SK-N-SH (cell line): ENCODE measurements around the gene GSC2. TPM values are rescaled to one million over a fixed set of nuclear protein-coding genes. Genes with fewer than 3 reads are reported as not detected.

Experiments
- CTCF ChIA-PET: fragments of 300-600, 350-600 bp; formaldehyde crosslinking; extraction: SDS; loops from one replicate; lab custom pipeline; 2021; lab: Yijun Ruan, JAX
- POLR2A ChIA-PET: fragments of 350-600 bp; sonication (Branson Sonifier 250); formaldehyde crosslinking; extraction: SDS; loops from one replicate; lab custom pipeline; 2020; ENCODE audit warnings: antibody characterized with exemption, inconsistent platforms; lab: Yijun Ruan, JAX
- DNase-seq: peaks from one replicate; pipeline ENCODE4 v3.0.0; 2012
- H2AFZ ChIP-seq: fragments of 200-600 bp; sonication (generic); 2 replicates; pipeline ENCODE4 v1.8.1; 2016; ENCODE audit warnings: antibody characterized with exemption, mild to moderate bottlenecking, low read depth
- H3F3A ChIP-seq: fragments of 200-600 bp; sonication (generic); replicated peaks from 2 replicates; pipeline ENCODE3; 2016; ENCODE audit warnings: antibody characterized with exemption, mild to moderate bottlenecking; ENCODE audit not compliant: insufficient read depth
- H3K27ac ChIP-seq, 2 experiments: fragments of 200-500 bp in 1 of 2; fragments of 200-600 bp in 1 of 2; sonication (Bioruptor generic) in 1 of 2; sonication (generic), shearing (Covaris generic) in 1 of 2; 2 replicates each; pipeline versions ENCODE4 v1.5.1 to v1.6.1; 2014 to 2016; ENCODE audit warnings: low read depth in 2 of 2, inconsistent platforms in 1 of 2, low read length in 1 of 2, mild to moderate bottlenecking in 1 of 2, mixed read lengths in 1 of 2
- H3K27me3 ChIP-seq: fragments of 200-600 bp; sonication (generic), shearing (Covaris generic); 2 replicates; pipeline ENCODE4 v1.6.1; 2016; ENCODE audit warnings: mixed run types; ENCODE audit not compliant: insufficient read depth
- H3K36me3 ChIP-seq, 2 experiments: fragments of 200-500 bp in 1 of 2; fragments of 200-600 bp in 1 of 2; sonication (Bioruptor generic) in 1 of 2; sonication (generic) in 1 of 2; replicated peaks in 1 of 2; 2 replicates each; pipeline versions ENCODE3 to v1.5.1; 2014 to 2016; ENCODE audit warnings: low read length in 1 of 2, mild to moderate bottlenecking in 1 of 2; ENCODE audit not compliant: insufficient read depth in 2 of 2, control insufficient read depth in 1 of 2
- H3K4me1 ChIP-seq, 2 experiments: fragments of 200-500 bp in 1 of 2; fragments of 200-600 bp in 1 of 2; sonication (Bioruptor generic) in 1 of 2; sonication (generic), shearing (Covaris generic) in 1 of 2; 2 replicates each; pipeline versions ENCODE4 v1.5.1 to v1.6.1; 2014 to 2016; ENCODE audit warnings: low read depth in 1 of 2, low read length in 1 of 2, mixed run types in 1 of 2; ENCODE audit not compliant: insufficient read depth in 2 of 2, control insufficient read depth in 1 of 2
- H3K4me2 ChIP-seq: fragments of 200-600 bp; sonication (generic), shearing (Covaris generic); 2 replicates; pipeline ENCODE4 v1.6.1; 2017; ENCODE audit warnings: mixed run types
- H3K4me3 ChIP-seq, 2 experiments: fragments of 200-500 bp in 1 of 2; fragments of 200-600 bp in 1 of 2; sonication (Bioruptor generic) in 1 of 2; sonication (generic), shearing (Covaris generic) in 1 of 2; 2 replicates each; pipeline versions ENCODE4 v1.5.1 to v1.8.1; 2014 to 2016; ENCODE audit warnings: low read depth in 2 of 2, inconsistent platforms in 1 of 2, low read length in 1 of 2, mild to moderate bottlenecking in 1 of 2, mixed read lengths in 1 of 2, moderate library complexity in 1 of 2
- H3K79me2 ChIP-seq: fragments of 200-600 bp; sonication (generic); 2 replicates; pipeline ENCODE4 v1.8.1; 2017; ENCODE audit warnings: mild to moderate bottlenecking; ENCODE audit not compliant: insufficient read depth
- H3K9ac ChIP-seq: fragments of 200-600 bp; sonication (generic); 2 replicates; pipeline ENCODE4 v1.6.1; 2017; ENCODE audit warnings: mixed run types
- H3K9me2 ChIP-seq: fragments of 200-600 bp; sonication (generic); 2 replicates; pipeline ENCODE4 v1.6.1; 2017; ENCODE audit warnings: mixed run types
- H3K9me3 ChIP-seq: fragments of 200-600 bp; sonication (generic); 2 replicates; pipeline ENCODE4 v1.6.1; 2017; ENCODE audit warnings: mixed run types, mild to moderate bottlenecking, moderate library complexity
- H4K20me1 ChIP-seq: fragments of 200-600 bp; sonication (generic); 2 replicates; pipeline ENCODE4 v1.6.1; 2017; ENCODE audit warnings: mild to moderate bottlenecking, mixed run types; ENCODE audit not compliant: insufficient read depth
- EZH2phosphoT487 ChIP-seq: fragments of 200-600 bp; sonication (generic); IDR thresholded peaks from 2 replicates; pipeline ENCODE4 v1.6.1; 2017; ENCODE audit warnings: low read depth, mixed run types, mild to moderate bottlenecking, antibody characterized with exemption, moderate library complexity, borderline replicate concordance
- FOXJ3 ChIP-seq: sonication (generic); formaldehyde crosslinking; IDR thresholded peaks from 2 replicates; pipeline ENCODE4 v1.5.1; 2020; ENCODE audit warnings: mild to moderate bottlenecking, missing genetic modification reagents
- FOXM1 ChIP-seq: IDR thresholded peaks from 2 replicates; pipeline ENCODE4 v1.4.0; 2012; ENCODE audit warnings: low read depth, mild to moderate bottlenecking
- GABPA ChIP-seq: IDR thresholded peaks from 2 replicates; pipeline ENCODE4 v1.4.0; 2012; ENCODE audit warnings: low read depth, mild to moderate bottlenecking
- NRF1 ChIP-seq: IDR thresholded peaks from 2 replicates; pipeline ENCODE4 v1.6.1; 2012; ENCODE audit warnings: low read depth, mild to moderate bottlenecking, low read length
- RFX5 ChIP-seq: IDR thresholded peaks from 2 replicates; pipeline ENCODE4 v1.6.1; 2012; ENCODE audit warnings: mild to moderate bottlenecking, improper control_type of control experiment, low read length
- SMC3 ChIP-seq: IDR thresholded peaks from 2 replicates; pipeline ENCODE4 v1.6.1; 2012; ENCODE audit warnings: low read depth, low read length, improper control_type of control experiment
- WGBS: methylation state at CpG from one replicate; pipeline ENCODE4 v1.1.6; 2017; ENCODE audit warnings: low lambda C conversion rate; 5-methylcytosine and 5-hydroxymethylcytosine counted together
- polyA plus RNA-seq, 3 experiments: library from polyadenylated mRNA; depleted of rRNA; stranded (reverse); fragments of >200 nt; gene quantifications; 2 replicates each; pipeline ENCODE4 v1.2.3, GENCODE V29; 2012
- TF ChIP-seq, protein P1 (sequence below): fragments of 150-350 bp; IDR thresholded peaks from 2 replicates; pipeline ENCODE4 v1.6.1; 2017; ENCODE audit warnings: antibody characterized with exemption, low read length, low read depth, borderline replicate concordance
- TF ChIP-seq, protein P2 (sequence below): IDR thresholded peaks from 2 replicates; pipeline ENCODE4; 2012
- TF ChIP-seq, protein P3 (sequence below): IDR thresholded peaks from 2 replicates; pipeline ENCODE4 v1.6.1; 2012; ENCODE audit warnings: mild to moderate bottlenecking, low read depth, low read length, moderate library complexity

The GSC2 gene
- polyA plus RNA-seq, 1 of the 3 experiments (the other 2 are of a cell fraction) = not detected

DNA sequence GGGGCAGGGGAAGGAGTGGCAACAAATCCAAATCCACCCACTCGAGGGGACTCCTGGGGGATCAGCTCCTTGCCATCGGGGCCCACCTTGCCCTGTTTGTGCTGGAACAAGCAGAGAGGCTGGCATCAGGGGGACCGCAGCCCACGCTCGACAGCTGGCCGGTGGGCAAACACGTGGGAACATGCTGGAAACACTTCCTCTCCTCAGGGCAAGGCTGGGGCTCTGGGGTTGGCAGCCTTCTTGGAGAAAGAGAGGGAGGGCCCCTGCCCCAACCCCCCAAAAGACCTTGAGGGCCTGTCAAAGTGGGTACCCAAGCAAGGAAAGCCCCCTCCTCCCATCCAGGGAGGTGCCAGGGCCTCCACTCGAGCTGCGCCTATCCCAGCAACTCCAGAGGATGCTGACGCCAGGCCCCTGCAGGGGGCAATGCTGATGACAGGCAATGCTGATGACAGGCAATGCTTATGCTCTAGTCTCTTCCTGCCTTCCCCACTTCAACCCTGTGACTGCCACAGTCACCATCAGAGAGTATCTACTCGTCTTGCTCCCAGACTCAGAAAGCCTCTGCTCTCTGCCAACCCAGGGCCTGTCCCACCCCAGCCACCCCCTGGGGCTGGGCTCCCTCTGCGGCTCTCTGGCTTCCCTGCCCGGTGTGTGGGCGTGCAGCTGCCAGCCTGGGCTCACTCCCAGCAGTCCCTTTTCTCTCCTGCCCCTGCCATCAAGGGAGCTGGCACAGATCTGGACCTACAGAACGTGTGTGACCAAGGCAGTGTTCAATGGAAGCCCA lies 11.7 kb downstream of the GSC2 start:
- 89% methylated on average over 6 of the region's 15 CpGs for WGBS
- Histone ChIP-seq H3K9me2 (no peaks in the 10 kb centered on the region), H3K4me3 (no peak overlapping the region), H3K79me2 (peaks cover 16% of the 10 kb centered on the region), H3K4me1 (peaks cover 2 to 4% of the 10 kb centered on the region in 2 experiments; a peak in 3 of 4 replicates), H3K27me3 (no peaks in the 10 kb centered on the region), H3K36me3 (peaks cover 18 to 75% of the 10 kb centered on the region in 2 experiments), H3K9me3 (no peaks in the 10 kb centered on the region), H3K9ac (no peak overlapping the region), H2AFZ (no peak overlapping the region), H3F3A (no peaks in the 10 kb centered on the region), H3K4me2 (no peak overlapping the region), H4K20me1 (no peaks in the 10 kb centered on the region), H3K27ac (no peak overlapping the region)
- TF ChIP-seq EZH2phosphoT487 = no peak
- no peak for TF ChIP-seq NRF1
- no peak for TF ChIP-seq GABPA
- TF ChIP-seq, protein P1, sequence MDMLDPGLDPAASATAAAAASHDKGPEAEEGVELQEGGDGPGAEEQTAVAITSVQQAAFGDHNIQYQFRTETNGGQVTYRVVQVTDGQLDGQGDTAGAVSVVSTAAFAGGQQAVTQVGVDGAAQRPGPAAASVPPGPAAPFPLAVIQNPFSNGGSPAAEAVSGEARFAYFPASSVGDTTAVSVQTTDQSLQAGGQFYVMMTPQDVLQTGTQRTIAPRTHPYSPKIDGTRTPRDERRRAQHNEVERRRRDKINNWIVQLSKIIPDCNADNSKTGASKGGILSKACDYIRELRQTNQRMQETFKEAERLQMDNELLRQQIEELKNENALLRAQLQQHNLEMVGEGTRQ = no peak
- TF ChIP-seq, protein P2, sequence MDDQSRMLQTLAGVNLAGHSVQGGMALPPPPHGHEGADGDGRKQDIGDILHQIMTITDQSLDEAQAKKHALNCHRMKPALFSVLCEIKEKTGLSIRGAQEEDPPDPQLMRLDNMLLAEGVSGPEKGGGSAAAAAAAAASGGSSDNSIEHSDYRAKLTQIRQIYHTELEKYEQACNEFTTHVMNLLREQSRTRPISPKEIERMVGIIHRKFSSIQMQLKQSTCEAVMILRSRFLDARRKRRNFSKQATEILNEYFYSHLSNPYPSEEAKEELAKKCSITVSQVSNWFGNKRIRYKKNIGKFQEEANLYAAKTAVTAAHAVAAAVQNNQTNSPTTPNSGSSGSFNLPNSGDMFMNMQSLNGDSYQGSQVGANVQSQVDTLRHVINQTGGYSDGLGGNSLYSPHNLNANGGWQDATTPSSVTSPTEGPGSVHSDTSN = no peak
- no peak for TF ChIP-seq RFX5
- TF ChIP-seq SMC3 = no peak
- no peak for TF ChIP-seq FOXJ3
- TF ChIP-seq, protein P3, sequence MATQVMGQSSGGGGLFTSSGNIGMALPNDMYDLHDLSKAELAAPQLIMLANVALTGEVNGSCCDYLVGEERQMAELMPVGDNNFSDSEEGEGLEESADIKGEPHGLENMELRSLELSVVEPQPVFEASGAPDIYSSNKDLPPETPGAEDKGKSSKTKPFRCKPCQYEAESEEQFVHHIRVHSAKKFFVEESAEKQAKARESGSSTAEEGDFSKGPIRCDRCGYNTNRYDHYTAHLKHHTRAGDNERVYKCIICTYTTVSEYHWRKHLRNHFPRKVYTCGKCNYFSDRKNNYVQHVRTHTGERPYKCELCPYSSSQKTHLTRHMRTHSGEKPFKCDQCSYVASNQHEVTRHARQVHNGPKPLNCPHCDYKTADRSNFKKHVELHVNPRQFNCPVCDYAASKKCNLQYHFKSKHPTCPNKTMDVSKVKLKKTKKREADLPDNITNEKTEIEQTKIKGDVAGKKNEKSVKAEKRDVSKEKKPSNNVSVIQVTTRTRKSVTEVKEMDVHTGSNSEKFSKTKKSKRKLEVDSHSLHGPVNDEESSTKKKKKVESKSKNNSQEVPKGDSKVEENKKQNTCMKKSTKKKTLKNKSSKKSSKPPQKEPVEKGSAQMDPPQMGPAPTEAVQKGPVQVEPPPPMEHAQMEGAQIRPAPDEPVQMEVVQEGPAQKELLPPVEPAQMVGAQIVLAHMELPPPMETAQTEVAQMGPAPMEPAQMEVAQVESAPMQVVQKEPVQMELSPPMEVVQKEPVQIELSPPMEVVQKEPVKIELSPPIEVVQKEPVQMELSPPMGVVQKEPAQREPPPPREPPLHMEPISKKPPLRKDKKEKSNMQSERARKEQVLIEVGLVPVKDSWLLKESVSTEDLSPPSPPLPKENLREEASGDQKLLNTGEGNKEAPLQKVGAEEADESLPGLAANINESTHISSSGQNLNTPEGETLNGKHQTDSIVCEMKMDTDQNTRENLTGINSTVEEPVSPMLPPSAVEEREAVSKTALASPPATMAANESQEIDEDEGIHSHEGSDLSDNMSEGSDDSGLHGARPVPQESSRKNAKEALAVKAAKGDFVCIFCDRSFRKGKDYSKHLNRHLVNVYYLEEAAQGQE = no peak
- no peak for TF ChIP-seq FOXM1
- ChIA-PET CTCF (no interaction called here), POLR2A (no interaction called here)
- DNase-seq = no peak
